GM21367 (cell line): ENCODE results near the gene AFAP1.

Source experiments
- ATAC-seq: cut with Tn5 transposase; IDR thresholded peaks from one replicate; pipeline ENCODE4 v1.9.1; 2021; ENCODE audit not compliant: unreplicated experiment

The AFAP1 gene

DNA sequence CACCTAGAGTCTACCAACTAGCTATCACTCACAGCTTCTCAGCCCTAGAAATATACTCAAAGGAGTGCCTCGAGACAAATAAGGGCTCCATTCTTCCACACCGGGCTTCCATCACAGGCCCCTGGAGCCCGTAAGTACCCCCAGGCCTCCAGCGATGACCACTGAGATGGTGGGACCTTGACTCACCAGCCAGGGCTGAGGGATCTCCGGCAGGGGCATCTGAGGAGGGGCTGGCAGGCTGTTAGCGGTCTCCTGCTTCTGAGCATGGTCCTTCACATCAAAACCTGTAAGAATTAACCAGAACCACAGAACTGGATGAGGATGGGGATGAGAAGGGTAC is 71.3 kb downstream of the AFAP1 start:
- ATAC-seq: no peak

DNA sequence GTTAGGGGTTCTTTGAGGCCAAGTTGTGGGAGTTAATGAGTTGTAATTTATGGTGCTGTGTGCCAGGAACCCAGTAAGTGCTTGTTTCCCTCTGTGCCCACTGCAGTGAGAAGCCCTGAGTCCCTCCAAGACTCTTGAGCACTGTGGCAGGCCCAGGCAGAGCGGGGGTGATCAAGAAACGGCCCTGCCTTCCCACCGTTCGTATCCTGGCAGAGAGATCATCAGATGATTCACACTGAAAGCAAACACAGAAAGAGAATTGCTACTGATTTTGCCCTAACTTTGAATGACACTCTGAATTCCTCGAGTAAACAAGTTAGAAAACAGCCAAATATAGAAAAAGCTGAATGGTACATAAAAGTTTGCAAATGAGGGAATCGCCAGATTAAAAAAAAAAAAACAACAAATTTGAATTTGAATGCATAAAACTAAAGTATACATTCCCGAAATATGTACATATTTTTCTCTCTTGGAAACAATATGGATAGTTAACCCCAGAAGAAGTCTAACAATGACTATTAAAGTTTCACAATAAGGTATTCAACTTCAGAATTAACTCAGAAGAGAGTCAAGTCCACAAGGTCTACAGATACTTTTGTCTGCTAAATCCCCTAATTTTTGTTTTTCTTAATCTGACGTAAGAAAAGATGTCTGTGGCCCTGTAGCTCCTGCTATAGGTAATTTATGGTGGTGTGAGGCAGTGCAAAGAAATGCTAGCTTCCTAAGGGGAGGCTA is 71.8 kb downstream of the AFAP1 start:
- no peak for ATAC-seq

DNA sequence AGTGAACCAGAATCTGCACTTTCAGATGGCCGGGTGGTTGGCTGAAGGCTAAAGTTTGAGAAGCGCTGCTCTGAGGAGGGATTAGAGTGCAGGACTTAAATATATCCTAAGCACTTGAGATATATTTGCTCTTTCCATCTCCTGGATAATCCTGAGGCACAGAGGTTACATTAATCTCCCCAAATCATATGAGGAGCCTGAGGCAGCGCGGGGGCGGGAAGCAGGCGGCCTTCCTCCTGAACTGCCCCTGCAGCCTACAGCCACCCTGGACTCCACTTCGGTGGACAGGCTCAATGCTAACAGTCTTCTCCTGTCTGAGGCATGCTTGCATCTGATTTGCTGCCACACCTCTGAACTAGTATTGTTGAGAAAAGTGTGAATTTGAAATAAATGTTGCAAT is 72.5 kb downstream of the AFAP1 start:
- no peak for ATAC-seq

DNA sequence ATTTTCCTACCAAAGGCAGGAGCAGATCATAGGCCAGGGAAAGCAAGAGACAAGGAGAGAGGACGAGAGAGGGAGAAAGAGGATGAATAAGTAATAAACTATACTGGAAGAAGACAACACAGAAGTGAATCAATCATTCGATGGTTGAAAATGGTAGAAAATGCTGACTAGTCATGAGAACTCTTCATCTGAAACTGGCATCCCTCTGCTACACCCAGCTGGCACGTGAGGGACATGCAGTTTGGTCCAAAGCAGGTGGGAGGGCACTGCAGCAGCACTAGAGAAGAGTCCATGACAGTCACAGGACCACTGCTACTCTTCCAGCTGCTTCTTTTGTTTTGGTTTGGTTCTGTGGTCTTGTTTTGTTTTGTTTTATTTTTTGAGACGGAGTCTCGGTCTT is 74.1 kb downstream of the AFAP1 start:
- ATAC-seq: no peak

DNA sequence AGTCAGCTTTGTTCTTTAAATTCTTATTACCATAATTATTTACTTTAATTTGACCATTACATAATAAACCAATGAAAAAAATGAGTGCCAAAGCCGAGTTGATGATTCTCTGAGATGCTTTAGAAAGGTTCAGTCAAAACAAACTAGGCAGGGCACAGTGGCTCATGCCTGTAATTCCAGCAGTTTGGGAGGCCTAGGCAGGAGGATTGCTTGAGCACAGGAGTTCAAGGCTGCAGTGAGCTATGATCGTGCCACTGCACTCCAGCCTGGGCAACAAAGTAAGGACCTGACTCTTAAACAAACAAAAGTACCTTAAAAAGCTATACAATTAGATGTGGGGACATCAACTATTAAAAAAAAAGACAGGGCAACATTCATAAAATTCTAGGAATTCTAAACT is 75.0 kb downstream of the AFAP1 start:
- no peak for ATAC-seq

DNA sequence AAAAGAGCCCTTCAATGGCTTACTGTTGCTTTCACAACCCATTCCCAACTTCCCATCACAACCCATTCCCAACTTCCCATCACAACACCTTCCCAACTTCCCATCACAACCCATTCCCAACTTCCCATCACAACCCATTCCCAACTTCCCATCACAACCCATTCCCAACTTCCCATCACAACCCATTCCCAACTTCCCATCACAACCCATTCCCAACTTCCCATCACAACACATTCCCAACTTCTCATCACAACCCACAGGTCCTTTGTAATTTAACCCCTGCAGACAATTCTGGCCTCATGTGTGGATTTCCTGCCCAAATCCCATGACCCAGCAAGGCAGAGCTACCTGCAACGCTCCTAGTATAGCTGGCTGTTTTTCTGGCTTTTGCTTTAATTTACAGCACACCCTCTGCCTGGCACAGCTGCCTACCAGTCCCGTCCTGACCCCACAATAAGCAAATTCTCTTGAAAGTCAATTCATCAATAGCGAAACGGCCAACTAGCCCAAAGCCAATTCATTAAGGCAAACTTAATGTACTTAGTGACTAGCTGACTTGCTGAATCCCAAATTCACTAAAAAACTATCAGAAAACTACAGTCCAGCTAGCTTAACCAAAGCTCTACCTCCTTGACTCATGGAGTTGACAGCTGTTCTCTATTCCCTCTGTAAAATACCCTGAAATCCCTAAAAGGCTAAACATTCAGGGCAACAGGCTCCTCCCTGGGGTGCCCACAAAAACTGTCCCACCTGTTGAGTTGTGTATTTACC is 75.6 kb downstream of the AFAP1 start:
- no peak for ATAC-seq

DNA sequence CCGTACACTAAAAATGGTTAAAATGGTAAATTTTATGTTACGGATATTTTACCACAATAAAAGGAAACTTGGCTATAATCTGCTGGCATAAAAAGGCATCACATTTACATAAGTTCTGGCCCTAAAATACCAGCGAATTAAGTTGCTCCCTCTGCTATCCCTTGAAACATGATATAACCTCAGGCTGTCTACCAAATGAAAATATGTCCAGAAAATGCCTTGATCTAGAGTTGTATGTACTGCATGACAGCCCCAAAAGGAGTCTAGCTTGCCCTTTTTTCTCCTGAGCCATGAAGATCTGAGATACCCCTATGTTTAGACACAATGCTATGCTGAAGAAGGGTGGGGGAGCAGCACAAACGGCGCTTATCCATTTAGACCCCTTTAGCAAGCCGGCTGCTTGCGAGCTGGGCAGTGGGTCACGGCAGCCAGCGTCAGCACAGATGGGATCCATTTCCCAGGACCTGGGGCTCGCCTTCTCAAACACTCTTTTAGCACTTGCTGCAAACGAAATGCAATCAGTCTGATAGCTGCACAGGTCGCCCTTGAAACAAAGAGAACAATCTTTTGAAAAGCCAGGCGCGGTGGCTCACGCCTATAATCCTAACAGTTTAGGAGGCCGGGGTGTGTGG is 77.0 kb downstream of the AFAP1 start:
- ATAC-seq: no peak

DNA sequence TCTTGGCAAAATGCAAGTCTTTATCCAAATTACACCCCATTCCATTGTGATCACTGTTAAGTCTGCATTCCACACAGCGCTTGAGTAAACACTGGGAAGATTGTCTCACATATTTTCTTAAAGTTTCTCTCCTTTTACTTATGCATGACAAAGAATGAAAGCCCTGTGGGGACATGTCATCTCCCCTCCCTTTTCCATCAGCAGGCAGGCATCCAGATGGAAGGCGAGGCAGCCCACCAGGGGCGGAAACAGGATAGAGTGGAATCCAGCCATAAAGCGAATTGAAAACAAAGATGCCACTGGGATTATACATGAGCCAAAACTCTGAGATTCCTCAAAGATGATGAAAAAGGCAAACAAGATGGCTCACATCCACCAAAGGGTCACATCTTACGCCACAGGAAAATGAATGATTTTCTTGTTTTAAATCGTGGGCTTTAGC is 78.2 kb downstream of the AFAP1 start:
- ATAC-seq: no peak

DNA sequence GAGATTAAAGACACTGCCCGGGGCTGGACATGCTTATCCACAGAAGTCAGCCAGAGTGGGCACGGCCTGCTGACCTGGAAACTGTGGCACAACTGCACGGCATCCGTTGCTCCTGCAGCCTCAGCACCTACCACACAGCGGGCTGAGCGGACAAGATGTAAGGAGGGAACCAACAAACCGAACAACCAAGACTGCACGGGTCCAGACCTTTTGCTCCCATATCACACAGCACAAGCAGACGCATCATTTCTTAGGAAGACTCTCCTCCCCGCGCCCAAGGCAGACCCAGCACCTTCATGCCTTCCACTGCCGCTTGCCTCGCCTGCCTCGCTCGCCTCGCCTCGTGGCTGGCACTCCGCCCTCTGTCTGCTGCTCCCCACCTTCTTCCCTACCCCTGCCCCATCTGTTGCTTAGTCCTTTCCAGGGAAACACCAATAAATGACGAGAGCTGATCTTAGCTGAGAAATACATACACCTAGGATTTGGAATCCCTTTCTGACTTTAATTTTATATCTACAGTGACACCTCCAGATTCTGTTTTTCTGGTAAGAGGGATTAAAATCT is 79.0 kb downstream of the AFAP1 start:
- ATAC-seq: no peak

DNA sequence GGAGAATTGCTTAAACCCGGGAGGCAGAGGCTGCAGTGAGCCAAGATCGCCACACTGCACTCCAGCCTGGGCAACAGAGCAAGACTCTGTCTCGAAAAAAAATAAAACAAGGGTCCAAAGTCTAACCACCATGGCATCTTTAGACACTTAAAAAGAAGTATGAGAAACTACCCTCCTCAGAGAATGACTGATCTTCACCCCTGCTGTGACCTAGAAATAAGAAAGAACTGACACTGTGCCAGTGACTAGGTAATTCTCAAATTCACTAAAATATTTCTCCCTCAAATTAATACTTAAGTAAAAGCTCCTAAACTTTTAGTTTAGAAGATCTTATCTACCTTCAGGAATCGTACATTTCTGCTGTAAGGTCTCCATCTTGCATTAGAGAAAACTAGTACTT is 80.3 kb downstream of the AFAP1 start:
- ATAC-seq: no peak

DNA sequence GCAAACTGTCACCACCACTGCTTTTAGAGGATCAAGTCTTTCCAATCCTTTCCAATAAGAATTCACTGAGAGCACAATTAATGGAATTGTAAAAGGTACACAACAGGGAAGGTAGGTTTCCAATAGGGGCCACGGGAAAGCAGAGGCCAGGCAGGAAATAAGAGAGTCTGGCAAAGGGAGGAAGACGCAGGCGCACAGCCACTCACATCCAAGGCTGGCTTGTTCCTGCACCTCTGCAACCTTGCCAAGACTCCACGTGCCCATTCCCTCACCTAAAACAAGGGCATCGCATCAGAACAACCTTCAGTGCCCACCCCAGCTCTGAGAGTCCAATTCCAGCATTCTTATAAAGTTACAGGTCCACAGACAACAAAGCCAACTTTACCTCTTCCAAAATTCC is 81.2 kb downstream of the AFAP1 start:
- no peak for ATAC-seq

DNA sequence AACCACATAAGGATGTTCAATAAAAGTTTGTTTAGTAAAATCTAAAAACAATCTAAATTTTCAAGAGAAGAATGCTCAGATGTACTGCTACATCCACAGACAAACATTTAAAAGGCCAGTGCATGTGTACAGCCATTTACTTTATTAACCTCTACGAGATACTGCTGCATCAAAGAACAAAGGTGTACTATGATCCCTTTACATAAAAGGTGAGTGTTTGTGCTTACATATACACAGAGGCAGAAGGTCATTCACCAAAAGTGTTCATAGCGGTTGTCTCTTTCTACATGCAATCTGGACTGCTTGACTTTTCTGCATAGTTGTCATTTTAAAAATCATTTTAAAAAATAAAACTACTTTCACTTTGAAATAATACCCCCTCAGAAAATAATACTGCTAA is 81.7 kb downstream of the AFAP1 start:
- ATAC-seq: no peak

DNA sequence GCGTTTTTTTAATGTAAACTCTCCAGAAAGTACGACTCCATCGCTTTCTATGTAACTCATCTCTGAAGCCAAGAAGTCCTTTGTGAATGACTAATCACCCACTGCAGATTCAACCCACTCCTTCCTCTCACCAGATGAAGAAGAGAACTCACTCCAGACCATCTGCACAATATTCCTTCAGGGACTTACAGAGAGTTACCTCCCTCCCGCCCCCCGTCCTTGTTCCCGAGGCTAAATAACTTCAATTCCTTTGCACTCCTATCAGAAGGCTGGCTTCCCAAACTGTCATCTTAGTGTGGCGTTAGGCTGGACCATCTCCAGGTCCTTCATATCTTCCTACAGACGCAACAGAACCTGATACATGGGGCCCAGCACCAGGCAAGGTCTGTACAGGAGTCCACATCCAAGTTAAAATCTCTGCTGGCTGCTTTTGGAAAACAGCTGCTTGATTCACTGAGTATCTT is 82.4 kb downstream of the AFAP1 start:
- no peak for ATAC-seq

DNA sequence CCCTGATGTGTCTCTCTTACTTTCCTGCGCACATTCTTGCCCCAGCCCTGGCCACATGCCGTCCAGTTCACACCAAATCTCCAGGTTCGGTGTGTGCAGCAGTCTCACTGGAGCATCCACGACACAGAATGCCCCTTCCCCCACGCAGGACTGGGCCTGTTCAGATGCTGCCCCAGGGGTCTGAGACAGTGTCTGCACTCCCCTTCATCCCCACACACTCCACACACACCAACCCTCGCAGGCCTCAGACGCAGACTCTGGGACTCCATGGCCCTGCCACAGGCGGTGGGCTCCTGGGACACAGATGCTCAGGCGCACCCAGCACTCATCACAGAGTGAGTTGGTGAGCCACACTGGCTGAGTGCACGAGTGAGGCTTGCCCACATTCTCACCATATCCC is 83.9 kb downstream of the AFAP1 start:
- ATAC-seq: no peak

DNA sequence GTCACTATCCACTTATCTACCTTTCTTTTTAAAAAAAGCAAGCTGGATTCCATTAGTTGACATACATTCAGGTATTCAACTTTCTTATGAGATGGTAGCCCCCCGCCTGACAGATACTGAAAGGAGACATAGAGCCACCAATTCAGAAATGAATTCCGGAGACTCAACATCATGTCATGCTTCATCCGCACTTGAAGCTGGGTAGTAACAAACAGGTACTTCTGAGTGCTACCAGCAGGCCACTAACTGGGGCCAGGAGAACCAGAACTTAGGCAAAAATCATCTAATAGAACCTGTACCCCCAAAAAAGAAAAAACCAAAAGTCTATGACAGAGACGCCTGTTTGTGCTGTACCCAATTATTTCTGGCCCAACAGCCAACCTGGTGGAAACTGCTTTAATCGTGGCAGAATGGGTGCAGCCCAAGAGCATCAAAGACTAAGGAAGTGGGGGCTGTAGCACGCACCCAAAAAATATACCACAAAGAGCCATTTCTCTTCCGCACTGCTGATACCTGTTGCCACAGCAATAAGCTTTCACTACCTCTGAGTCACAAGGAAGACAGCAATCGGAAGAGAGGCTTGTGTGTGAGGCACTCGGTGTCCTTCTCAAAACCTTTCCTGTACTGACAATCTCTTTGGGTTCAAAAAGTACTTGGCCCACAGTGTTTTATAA is 84.8 kb downstream of the AFAP1 start:
- no peak for ATAC-seq

DNA sequence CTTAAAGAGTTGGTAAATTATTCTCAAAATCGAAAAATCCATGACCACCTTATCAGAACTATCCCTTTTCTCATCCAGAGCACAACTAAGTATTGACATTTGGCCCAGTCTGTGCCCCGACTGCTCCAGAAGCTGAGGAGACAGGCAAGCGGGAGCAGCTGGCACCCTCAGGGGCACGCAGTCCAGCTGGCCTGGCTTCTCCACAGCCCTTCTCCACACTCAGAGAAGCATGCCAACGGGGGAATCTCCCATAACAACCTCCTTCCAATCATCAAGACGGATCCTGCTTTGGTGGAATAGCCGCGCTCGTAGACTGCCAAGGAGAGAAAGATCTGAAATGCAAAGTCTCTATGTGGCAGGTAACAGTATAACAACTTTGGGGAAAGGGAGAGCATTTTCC is 85.4 kb downstream of the AFAP1 start:
- no peak for ATAC-seq

DNA sequence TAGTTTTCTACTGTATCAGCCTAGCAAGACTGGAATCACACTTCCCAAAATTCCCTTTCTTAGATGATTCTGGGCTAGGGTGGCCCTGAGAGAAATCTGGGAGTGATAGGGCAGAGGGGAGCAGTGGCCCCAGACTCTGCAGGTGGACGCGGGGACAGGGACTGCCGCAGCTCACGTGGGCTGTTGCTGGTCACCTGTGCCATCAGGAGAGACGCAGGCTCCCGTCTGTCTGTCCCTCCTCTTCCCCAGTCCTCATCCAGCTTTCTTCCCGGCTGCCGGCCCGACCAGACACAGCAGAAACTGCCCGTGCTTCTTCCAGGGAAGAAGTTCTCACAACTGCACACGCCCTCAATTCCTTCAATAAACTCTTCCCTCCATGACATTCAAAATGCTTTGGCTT is 86.4 kb downstream of the AFAP1 start:
- no peak for ATAC-seq

DNA sequence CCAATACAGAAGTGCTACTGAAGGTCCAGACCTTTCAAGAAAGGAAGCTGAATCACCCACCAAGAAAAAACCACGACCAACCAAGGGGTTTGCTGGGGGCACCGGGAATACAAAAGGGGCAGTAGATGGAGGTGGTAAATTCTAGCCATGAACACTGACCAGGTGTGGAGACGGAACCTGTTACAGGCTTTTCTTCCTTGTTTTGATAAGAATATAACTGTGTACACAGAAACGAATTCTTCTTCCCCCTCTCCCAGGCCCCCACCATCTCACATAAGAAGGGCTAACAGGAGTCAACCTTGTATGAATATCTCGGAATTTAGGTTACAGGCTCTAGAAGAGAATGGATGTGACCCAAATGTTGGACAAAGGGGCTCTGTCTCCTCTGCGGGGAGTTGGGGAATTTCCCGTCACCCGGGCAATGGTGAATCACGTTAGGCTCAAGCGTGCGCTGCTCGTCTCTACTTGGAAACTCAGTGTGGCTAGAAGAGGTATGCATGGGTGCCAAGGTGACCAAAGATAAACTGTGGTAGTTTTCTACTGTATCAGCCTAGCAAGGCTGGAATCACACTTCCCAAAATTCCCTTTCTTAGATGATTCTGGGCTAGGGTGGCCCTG is 87.0 kb downstream of the AFAP1 start:
- ATAC-seq: no peak

DNA sequence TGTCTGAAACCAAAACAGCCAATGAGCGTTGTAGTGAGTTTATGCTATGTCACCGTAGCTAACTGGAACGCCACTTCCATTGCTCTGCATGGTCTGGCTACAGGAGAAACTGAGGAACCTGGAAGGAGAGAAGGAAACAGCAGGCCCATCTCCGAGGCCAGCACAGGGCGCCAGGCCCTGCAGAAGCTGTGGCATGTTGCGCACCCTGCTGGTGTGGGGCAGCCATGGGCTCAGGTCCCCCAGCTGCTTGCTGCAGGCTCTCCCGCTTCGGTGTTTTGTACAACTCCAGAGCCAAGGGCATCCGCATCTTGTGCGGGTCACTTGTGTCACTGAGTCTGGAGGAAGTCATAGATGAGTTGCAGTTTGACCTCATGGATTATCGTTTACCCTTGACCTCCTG is 89.2 kb downstream of the AFAP1 start:
- ATAC-seq: no peak

DNA sequence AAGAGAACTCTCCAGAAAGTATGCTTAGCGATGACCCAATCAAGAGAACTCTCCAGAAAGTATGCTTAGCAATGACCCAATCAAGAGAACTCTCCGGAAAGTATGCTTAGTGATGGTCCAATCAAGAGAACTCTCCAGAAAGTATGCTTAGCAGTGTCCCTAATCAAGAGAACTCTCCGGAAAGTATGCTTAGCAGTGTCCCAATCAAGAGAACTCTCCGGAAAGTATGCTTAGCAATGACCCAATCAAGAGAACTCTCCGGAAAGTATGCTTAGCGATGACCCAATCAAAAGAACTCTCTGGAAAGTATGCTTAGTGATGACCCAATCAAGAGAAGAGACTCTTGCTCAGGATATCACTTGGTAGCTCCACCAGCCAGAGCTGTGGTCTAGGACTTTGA is 92.5 kb downstream of the AFAP1 start:
- no peak for ATAC-seq
